Lung (tissue), 12 donors: Measurements from ENCODE around the gene LAPTM4A. TPM values are rescaled to one million over a fixed set of nuclear protein-coding genes. Genes with fewer than 3 reads are reported as not detected.
"Not testable (repeated sequence)": the region's sequence is repeated elsewhere in the genome, so short reads cannot be mapped to it uniquely, and the experiment has no call there.

Source experiments
- ATAC-seq: fragments of 200-7000 bp; cut with Tn5 transposase; one replicate; pipeline ENCODE4 v1.9.1; 2020; ENCODE audit warnings: moderate number of reproducible peaks; ENCODE audit not compliant: insufficient read depth, low FRiP score
- DNase-seq, 3 donors: peaks; one replicate each; pipeline ENCODE4 v3.0.0-alpha.2; 2013 to 2017
- H3K27ac ChIP-seq, 2 donors: one replicate each; pipeline ENCODE4 v1.5.1; 2013; ENCODE audit warnings: mild to moderate bottlenecking in 2 of 2, moderate library complexity in 2 of 2, control low read depth in 1 of 2, inconsistent platforms in 1 of 2, low read depth in 1 of 2, low read length in 1 of 2
- H3K27me3 ChIP-seq, 3 donors: one replicate each; pipeline ENCODE4 v1.5.1; 2013; ENCODE audit warnings: low read length in 2 of 3; ENCODE audit not compliant: control insufficient read depth in 3 of 3, insufficient read depth in 3 of 3
- H3K36me3 ChIP-seq, 4 donors: one replicate each; pipeline ENCODE4 v1.5.1; 2013; ENCODE audit warnings: low read length in 4 of 4, mild to moderate bottlenecking in 1 of 4, moderate library complexity in 1 of 4; ENCODE audit not compliant: control insufficient read depth in 4 of 4, insufficient read depth in 4 of 4
- H3K4me1 ChIP-seq, 5 donors: one replicate each; pipeline ENCODE4 v1.5.1; 2013; ENCODE audit warnings: low read length in 5 of 5, mild to moderate bottlenecking in 2 of 5, moderate library complexity in 1 of 5; ENCODE audit not compliant: control insufficient read depth in 5 of 5, insufficient read depth in 5 of 5
- H3K4me3 ChIP-seq: one replicate; pipeline ENCODE4 v1.5.1; 2013; ENCODE audit warnings: mild to moderate bottlenecking, control low read depth, moderate library complexity
- H3K9ac ChIP-seq, 2 donors: one replicate each; pipeline ENCODE4 v1.5.1; 2013; ENCODE audit warnings: low read length in 2 of 2, control low read depth in 1 of 2; ENCODE audit not compliant: insufficient read depth in 1 of 2
- H3K9me3 ChIP-seq, 4 donors: one replicate each; pipeline ENCODE4 v1.5.1; 2013; ENCODE audit warnings: low read length in 3 of 4, mild to moderate bottlenecking in 1 of 4, moderate library complexity in 1 of 4; ENCODE audit not compliant: control insufficient read depth in 4 of 4, insufficient read depth in 3 of 4
- WGBS, 2 donors: extraction: QIAGEN DNeasy Blood & Tissue Kit; methylation state at CpG; one replicate each; pipeline ENCODE4 v1.1.7; 2013; 5-methylcytosine and 5-hydroxymethylcytosine counted together
- polyA plus RNA-seq, 2 donors: library from polyadenylated mRNA; stranded (reverse); fragments of 200-250 nt; gene quantifications; one replicate each; pipeline ENCODE4 v1.2.1, GENCODE V29; 2013
- total RNA-seq, 2 donors: library from RNA; depleted of rRNA in 1 of 2; stranded (reverse); fragments of >200 nt in 1 of 2; gene quantifications; one replicate each; pipeline ENCODE4 v1.2.1, GENCODE V29; 2014 to 2021
- TF ChIP-seq, protein P1 (sequence below): IDR thresholded peaks from 2 replicates; pipeline ENCODE4 v1.5.1; 2012; ENCODE audit warnings: mild to moderate bottlenecking; ENCODE audit errors: control extremely low read depth, extremely low read depth
- donor health status: control.
- donor health status: control.
- donor health status: Bipolar disorder and iron deficiency.
- donor health status: healthy.
- donor health status: DM: yes; HTN: yes; CAD: no.

Gene LAPTM4A
- total and polyA plus RNA-seq, 4 donors = 155 to 236 (median 204) TPM

DNA sequence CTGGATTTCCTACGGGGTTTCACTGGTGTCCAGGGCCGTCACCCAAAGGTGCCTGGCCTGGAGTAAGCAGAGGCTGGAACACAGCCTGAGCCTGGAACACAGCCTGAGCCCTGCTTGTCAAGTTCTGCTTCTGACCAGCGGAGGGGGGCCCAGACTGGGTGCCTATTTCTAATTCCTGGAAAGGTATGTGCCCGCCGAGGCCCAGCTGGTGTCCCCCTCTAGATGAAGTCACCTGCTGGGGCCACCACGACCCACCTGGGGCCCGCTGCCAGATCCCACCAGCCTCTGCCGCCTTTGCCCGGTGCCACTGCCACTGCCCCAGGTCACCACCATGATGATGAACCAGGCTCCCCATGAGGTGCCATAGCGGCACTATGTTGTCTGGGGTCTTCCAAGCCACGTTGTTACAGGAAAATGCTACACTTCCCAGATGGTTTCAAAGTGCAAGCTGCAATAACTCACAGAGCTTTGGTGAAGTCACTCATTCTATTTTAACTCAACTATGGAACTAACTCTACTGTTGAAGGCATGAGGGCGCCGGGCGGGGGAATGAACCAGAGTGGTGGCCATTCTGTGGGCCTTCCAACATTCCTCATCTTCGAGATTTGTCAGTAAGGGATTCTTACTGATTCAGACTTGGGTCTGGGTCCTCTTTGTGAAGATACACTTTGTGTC lies 40.9 kb upstream of the LAPTM4A start:
- no peak overlapping the region for H3K27ac ChIP-seq
- ATAC-seq = no peak
- no peak for DNase-seq

DNA sequence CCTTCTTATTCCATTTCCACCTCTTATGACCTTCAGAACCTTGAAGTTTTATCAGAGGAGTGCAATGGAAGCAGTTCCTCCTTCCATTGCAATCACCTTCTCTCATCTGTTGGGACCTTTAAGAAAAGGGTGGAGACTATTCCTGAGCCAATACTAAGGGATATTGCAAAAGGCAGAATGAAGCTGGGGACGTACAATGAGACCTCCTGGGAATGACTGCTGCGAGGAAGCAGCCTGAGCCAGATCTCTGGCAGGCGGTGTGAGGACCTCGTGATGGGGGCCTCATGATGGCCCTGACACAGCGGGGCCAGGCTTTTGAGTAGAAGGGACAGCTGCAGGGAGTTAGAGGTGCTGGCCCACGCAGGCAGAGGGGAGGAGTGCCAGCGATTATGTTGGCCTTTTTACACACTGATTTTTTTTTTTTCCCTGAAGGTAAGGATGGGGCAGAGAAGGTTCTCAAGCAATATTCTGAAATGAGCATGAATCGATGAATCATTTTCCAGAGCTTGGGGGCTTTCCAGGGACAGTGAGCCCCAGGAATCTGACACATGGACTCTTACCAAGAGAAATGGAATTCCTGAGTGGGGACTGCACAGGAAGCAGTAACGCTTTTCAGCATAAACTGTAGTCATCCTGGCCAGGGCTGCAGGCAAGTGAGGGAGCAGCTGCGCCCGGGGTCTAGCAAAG lies 40.0 kb upstream of the LAPTM4A start:
- Histone ChIP-seq H3K4me1 (peaks cover 0 to 21% (median 3%) of the 10 kb centered on the region in 5 donors), H3K9me3 (no peaks in the 10 kb centered on the region), H3K27ac (peak overlapping the region in 1 of 2 donors; percentile 1), H3K27me3 (no peaks in the 10 kb centered on the region), H3K9ac (peak overlapping the region in 1 of 2 donors; percentile 6), H3K4me3 (no peak overlapping the region), H3K36me3 (no peaks in the 10 kb centered on the region)
- WGBS, 2 donors = 51 to 71% methylated on average over 11 of the region's 11 CpGs
- TF ChIP-seq, protein P1, sequence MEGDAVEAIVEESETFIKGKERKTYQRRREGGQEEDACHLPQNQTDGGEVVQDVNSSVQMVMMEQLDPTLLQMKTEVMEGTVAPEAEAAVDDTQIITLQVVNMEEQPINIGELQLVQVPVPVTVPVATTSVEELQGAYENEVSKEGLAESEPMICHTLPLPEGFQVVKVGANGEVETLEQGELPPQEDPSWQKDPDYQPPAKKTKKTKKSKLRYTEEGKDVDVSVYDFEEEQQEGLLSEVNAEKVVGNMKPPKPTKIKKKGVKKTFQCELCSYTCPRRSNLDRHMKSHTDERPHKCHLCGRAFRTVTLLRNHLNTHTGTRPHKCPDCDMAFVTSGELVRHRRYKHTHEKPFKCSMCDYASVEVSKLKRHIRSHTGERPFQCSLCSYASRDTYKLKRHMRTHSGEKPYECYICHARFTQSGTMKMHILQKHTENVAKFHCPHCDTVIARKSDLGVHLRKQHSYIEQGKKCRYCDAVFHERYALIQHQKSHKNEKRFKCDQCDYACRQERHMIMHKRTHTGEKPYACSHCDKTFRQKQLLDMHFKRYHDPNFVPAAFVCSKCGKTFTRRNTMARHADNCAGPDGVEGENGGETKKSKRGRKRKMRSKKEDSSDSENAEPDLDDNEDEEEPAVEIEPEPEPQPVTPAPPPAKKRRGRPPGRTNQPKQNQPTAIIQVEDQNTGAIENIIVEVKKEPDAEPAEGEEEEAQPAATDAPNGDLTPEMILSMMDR = no peak
- peak; percentile 67 to 88 (median 72) for DNase-seq
- ATAC-seq = no peak

More for the DNA sequence above, 40.9 kb upstream of the LAPTM4A start:
- H3K4me3 ChIP-seq = no peak overlapping the region
- no peak overlapping the region for H3K9ac ChIP-seq
- no peaks in the 10 kb centered on the region for H3K9me3 ChIP-seq
- H3K27me3 ChIP-seq = no peaks in the 10 kb centered on the region
- H3K4me1 ChIP-seq = peaks cover 0 to 21% (median 3%) of the 10 kb centered on the region in 5 donors
- H3K36me3 ChIP-seq = no peaks in the 10 kb centered on the region
- WGBS, 2 donors = 87 to 93% methylated on average over 15 of the region's 15 CpGs
- TF ChIP-seq, protein P1 = no peak

DNA sequence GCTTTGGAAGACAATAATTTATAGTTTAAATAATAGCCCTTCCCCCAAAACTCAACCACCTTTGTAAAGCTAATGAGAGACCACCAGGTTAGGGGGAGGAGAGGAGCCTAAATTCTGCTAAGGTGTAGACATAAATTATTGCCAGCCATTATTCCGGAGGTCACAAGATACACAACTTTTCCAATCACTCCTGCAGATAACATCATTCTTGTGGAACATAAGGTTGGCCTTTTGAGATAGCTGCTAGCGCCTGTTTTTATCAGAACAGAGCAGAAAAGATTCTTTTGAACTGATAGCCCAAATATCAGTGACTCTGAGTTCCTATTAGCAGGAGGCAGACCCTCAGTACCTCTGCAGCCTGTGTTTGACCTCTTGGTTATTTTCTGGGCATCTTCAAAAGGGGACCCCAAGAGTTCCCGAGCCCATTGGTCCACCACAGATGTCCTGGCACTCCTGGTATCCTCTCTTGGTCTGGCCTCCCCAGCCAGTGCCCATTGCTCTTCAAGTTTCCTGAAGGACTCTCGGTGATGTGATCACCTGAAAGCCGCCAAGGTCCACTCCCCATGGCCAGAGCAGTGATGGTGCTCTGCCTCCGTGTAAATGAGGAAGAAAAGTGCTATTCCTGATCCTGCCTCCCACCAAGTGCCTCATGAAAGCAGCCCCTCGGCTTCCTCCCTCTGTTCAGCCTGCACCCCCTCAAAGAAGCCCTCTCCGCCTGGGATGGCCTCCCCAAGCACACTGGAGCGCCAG lies 38.5 kb upstream of the LAPTM4A start:
- no peak overlapping the region for H3K27ac ChIP-seq
- no peaks in the 10 kb centered on the region for H3K9me3 ChIP-seq
- H3K9ac ChIP-seq = no peak overlapping the region
- 90 to 94% methylated on average over 9 of the region's 9 CpGs for WGBS, 2 donors
- H3K27me3 ChIP-seq = no peaks in the 10 kb centered on the region
- H3K36me3 ChIP-seq = no peaks in the 10 kb centered on the region
- DNase-seq (no peak), ATAC-seq (no peak)
- H3K4me3 ChIP-seq = no peak overlapping the region
- peaks cover 0 to 21% (median 3%) of the 10 kb centered on the region in 5 donors for H3K4me1 ChIP-seq
- TF ChIP-seq, protein P1 = no peak

DNA sequence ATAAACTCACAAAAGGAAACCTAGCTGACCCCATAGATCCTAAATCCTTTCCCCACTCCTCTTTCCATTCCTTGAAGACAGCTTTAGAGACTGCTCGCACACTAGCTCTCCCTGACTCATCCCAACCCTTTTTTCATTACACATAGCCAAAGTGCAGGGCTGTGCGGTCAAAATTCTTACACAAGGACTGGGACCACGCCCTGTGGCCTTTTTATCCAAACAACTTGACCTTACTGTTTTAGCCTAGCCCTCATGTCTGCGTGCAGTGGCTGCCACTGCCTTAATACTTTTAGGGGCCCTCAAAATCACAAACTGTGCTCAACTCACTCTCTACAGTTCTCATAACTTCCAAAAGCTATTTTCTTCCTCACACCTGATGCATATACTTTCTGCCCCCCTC lies 34.5 kb upstream of the LAPTM4A start:
- H3K27ac ChIP-seq, H3K27me3 ChIP-seq, H3K9me3 ChIP-seq, ATAC-seq, H3K4me3 ChIP-seq, DNase-seq, H3K9ac ChIP-seq, H3K36me3 ChIP-seq, H3K4me1 ChIP-seq: not testable (repeated sequence)
- 69 to 83% methylated on average over 4 of the region's 4 CpGs for WGBS, 2 donors

DNA sequence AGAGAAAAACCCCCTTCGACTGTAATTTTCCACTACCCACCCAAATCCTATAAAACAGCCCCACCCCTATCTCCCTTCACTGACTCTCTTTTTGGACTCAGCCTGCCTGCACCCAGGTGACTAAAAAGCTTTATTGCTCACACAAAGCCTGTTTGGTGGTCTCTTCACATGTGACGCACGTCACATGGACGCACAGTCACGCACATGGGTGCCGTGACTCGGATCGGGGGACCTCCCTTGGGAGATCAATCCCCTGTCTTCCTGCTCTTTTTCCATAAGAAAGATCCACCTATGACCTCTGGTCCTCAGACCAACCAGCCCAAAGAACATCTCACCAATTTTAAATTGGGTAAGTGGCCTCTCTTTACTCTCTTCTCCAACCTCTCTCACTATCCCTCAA lies 31.4 kb upstream of the LAPTM4A start:
- not testable (repeated sequence) for H3K36me3 ChIP-seq, H3K27me3 ChIP-seq, H3K4me3 ChIP-seq, H3K9me3 ChIP-seq, ATAC-seq, DNase-seq, H3K9ac ChIP-seq, H3K27ac ChIP-seq
- 92 to 96% methylated on average over 8 of the region's 8 CpGs for WGBS, 2 donors
- peaks cover 0 to 11% (median 2%) of the 10 kb centered on the region in 5 donors for H3K4me1 ChIP-seq
